ENCODE data around the gene PPP3CA.

DNA sequence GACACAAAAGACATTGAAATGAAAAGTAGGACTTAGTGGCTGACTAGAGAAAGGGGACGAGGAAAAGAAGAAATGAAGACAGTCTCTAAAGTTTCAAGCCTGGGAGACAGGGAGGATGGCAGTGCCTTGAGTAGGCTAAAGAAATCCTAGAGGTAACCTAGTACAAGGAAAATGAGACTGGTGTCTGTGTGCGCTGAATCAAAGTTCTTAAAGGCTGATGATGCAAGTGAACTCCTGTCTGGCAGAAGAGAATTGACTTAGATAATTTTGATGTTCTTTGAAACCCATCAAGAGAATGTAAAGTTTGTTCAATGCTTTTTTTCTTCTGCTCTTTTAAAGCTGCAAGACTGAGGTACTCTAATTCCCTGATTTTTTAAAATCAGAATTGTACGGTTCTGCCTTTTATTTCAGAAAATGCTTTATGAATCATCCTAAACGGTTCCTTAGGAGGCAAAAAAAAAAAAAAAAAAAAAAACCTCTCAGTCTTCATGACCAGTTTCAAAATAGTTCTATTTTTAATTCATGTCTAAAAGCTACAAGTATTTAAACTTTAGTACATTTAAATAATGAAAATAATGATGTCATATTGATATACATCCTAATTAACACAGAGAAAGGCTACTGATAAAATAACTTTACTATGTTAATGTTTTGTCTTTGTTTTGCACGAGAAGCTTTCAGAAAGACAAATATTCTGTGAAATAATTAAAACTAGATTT, 189.8 kb downstream of the PPP3CA start:
- TF ChIP-seq, protein P1, sequence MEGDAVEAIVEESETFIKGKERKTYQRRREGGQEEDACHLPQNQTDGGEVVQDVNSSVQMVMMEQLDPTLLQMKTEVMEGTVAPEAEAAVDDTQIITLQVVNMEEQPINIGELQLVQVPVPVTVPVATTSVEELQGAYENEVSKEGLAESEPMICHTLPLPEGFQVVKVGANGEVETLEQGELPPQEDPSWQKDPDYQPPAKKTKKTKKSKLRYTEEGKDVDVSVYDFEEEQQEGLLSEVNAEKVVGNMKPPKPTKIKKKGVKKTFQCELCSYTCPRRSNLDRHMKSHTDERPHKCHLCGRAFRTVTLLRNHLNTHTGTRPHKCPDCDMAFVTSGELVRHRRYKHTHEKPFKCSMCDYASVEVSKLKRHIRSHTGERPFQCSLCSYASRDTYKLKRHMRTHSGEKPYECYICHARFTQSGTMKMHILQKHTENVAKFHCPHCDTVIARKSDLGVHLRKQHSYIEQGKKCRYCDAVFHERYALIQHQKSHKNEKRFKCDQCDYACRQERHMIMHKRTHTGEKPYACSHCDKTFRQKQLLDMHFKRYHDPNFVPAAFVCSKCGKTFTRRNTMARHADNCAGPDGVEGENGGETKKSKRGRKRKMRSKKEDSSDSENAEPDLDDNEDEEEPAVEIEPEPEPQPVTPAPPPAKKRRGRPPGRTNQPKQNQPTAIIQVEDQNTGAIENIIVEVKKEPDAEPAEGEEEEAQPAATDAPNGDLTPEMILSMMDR (IDR thresholded peaks at IDR 0.05), result no peak
- TF ChIP-seq POLR2A (IDR thresholded peaks at IDR 0.05), result no peak
